ENCODE results near the gene TRMT1.

The TRMT1 gene

DNA sequence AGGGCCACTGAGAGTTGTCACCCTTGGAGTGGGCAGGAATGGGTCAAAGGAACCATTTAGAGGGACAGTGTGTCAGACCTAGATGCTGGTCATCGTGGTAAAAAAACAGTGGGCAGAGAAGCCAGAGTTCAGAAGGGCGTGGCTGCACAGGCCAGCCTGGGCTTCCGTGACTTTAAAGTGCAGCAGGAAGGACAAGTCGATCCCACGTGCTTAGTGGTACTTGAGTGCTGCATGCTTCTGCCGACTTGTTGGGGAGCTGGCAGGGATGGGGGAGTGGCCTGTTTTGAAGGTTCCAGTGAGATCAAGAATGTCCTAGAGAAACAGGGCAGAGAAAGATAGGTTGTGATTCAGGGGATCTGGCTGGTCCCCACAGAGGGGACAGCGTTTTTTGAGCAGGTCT lies 30.9 kb downstream of the TRMT1 start:
- peaks cover 2% of the 10 kb centered on the region; the same call in 1 of the 2 replicates for H3K27me3 ChIP-seq (ENCODE audit: insufficient read depth, low read depth)
- H3K4me3 ChIP-seq (IDR thresholded peaks at IDR 0.05; ENCODE audit: insufficient read depth, low read depth, low read length): no peak overlapping the region
- H2AFZ ChIP-seq (ENCODE audit: low read depth): no peak overlapping the region
- H3K79me2 ChIP-seq (ENCODE audit: insufficient read depth, low read depth): no peaks in the 10 kb centered on the region
- H3K4me2 ChIP-seq: no peak overlapping the region
- no peaks in the 10 kb centered on the region for H3K36me3 ChIP-seq (ENCODE audit: insufficient read depth)
- H3K27ac ChIP-seq: no peak overlapping the region
- H3K9ac ChIP-seq: no peak overlapping the region
- no peaks in the 10 kb centered on the region for H4K20me1 ChIP-seq (ENCODE audit: insufficient read depth)
- peaks cover 28% of the 10 kb centered on the region for H3K4me1 ChIP-seq (ENCODE audit: low read depth, poor library complexity, severe bottlenecking)
- no peak for TF ChIP-seq CTCF (conservative IDR thresholded peaks at IDR 0.05; ENCODE audit: low read depth, low read length)

DNA sequence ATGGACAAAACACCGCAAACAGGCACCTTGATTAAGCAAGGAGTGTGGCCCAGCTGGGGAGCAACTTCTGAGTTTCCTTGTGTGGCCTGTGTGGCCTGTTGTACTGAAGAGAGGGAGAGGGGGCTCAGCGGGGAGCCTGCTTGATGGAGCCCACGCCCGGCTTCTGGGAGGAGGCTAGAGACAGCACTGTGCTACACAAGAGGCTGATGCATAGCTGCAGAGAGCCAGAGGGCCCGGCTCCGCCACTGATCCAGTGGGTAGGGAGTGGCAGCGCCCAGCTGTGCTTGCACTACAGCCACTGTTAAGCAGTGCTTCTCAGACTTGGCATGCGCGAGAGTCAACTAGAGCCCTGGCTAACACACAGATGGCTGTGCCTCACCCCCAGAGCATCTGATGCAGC lies 32.9 kb downstream of the TRMT1 start:
- H3K36me3 ChIP-seq (ENCODE audit: insufficient read depth): no peaks in the 10 kb centered on the region
- no peak overlapping the region for H3K4me3 ChIP-seq (IDR thresholded peaks at IDR 0.05; ENCODE audit: insufficient read depth, low read depth, low read length)
- no peak for TF ChIP-seq CTCF (conservative IDR thresholded peaks at IDR 0.05; ENCODE audit: low read depth, low read length)
- H3K79me2 ChIP-seq (ENCODE audit: insufficient read depth, low read depth): no peaks in the 10 kb centered on the region
- H3K9ac ChIP-seq: no peak overlapping the region
- H3K4me2 ChIP-seq: no peak overlapping the region
- no peak overlapping the region for H3K27ac ChIP-seq
- H4K20me1 ChIP-seq (ENCODE audit: insufficient read depth): no peaks in the 10 kb centered on the region
- peaks cover 34% of the 10 kb centered on the region for H3K4me1 ChIP-seq (ENCODE audit: low read depth, poor library complexity, severe bottlenecking)
- H2AFZ ChIP-seq (ENCODE audit: low read depth): no peak overlapping the region
- peaks cover 2% of the 10 kb centered on the region; the same call in 1 of the 2 replicates for H3K27me3 ChIP-seq (ENCODE audit: insufficient read depth, low read depth)

GRCh38 chr19:13083008-13083404 lies 33.5 kb downstream of the TRMT1 start:
- H3K27ac ChIP-seq: no peak overlapping the region
- H3K4me2 ChIP-seq: no peak overlapping the region
- no peak overlapping the region for H3K4me3 ChIP-seq (IDR thresholded peaks at IDR 0.05; ENCODE audit: insufficient read depth, low read depth, low read length)
- peaks cover 2% of the 10 kb centered on the region; the same call in 1 of the 2 replicates for H3K27me3 ChIP-seq (ENCODE audit: insufficient read depth, low read depth)
- no peak overlapping the region for H3K9ac ChIP-seq
- H3K36me3 ChIP-seq (ENCODE audit: insufficient read depth): no peaks in the 10 kb centered on the region
- no peak overlapping the region for H2AFZ ChIP-seq (ENCODE audit: low read depth)
- peaks cover 34% of the 10 kb centered on the region for H3K4me1 ChIP-seq (ENCODE audit: low read depth, poor library complexity, severe bottlenecking)
- TF ChIP-seq CTCF (conservative IDR thresholded peaks at IDR 0.05; ENCODE audit: low read depth, low read length): no peak
- H3K79me2 ChIP-seq (ENCODE audit: insufficient read depth, low read depth): no peaks in the 10 kb centered on the region
- no peaks in the 10 kb centered on the region for H4K20me1 ChIP-seq (ENCODE audit: insufficient read depth)

DNA sequence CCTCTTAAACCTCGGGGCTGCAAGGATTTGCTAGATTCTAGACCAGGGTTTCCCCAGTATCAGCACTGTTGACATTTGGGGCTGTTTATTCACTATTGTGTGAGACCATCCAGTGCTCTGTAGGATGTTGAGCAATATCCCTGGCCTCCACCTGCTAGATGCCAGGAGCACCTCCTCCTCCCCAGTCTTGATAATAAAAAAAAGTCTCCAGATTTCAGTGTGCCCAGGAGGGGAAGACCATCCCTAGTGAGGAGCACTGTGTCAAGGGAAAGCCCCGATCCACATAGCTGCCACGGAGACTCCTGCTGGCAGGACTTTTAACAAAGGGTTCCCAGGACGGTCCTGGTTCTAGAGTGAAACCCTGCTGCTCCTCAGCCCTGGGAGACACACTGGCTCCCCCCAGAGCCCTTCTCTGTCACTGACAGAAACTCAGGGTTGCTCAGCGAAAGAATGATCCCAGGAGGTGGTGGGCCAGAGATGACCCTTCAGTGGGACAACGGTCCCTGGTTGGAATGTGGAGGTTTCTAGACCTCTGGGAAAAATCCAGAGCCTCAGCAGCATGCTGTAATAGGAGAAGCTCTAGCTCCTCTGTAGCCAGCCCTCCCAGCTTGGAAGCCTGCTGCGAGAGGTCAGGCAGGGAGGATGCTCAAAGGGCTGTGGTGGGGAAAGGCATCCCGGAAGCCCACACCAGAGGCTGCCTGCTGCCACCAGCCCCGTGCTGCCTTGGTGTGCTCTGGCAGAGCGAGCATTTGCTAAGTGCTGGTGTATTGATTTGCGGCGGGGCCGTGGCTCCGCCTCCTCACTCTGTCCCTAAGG lies 34.1 kb downstream of the TRMT1 start:
- Histone ChIP-seq H3K4me2 (no peak overlapping the region), H4K20me1 (ENCODE audit: insufficient read depth) (no peaks in the 10 kb centered on the region), H3K4me1 (ENCODE audit: low read depth, poor library complexity, severe bottlenecking) (peaks cover 37% of the 10 kb centered on the region), H3K9ac (no peak overlapping the region), H3K79me2 (ENCODE audit: insufficient read depth, low read depth) (no peaks in the 10 kb centered on the region), H2AFZ (ENCODE audit: low read depth) (no peak overlapping the region), H3K4me3 (IDR thresholded peaks at IDR 0.05; ENCODE audit: insufficient read depth, low read depth, low read length) (no peak overlapping the region), H3K36me3 (ENCODE audit: insufficient read depth) (no peaks in the 10 kb centered on the region), H3K27me3 (ENCODE audit: insufficient read depth, low read depth) (peaks cover 7% of the 10 kb centered on the region; the same call in 1 of the 2 replicates), H3K27ac (no peak overlapping the region)
- TF ChIP-seq CTCF (conservative IDR thresholded peaks at IDR 0.05; ENCODE audit: low read depth, low read length): no peak

Data from KMS-11 (cell line).